Myocyte (in vitro differentiated cells): ENCODE results near the gene MGAT1. TPM values are rescaled to one million over a fixed set of nuclear protein-coding genes. Genes with fewer than 3 reads are reported as not detected.
"Not testable (repeated sequence)": the region's sequence is repeated elsewhere in the genome, so short reads cannot be mapped to it uniquely, and the experiment has no call there.

ENCODE experiments used
- DNase-seq: peaks from one replicate; pipeline ENCODE4 v3.0.0-alpha.2; 2012; ENCODE audit warnings: low read depth
- polyA plus RNA-seq: library from polyadenylated mRNA; unstranded; fragments of >200 nt; gene quantifications from one replicate; pipeline ENCODE4 v1.2.1, GENCODE V29; 2012; ENCODE audit warnings: missing spikeins
- total RNA-seq: library from RNA; depleted of rRNA; stranded (reverse); fragments of >200 nt; gene quantifications from 2 replicates; pipeline ENCODE4 v1.2.3, GENCODE V29; 2014

The MGAT1 gene
- total RNA-seq: 120 and 152 TPM in 2 replicates
- 118 TPM for polyA plus RNA-seq

DNA sequence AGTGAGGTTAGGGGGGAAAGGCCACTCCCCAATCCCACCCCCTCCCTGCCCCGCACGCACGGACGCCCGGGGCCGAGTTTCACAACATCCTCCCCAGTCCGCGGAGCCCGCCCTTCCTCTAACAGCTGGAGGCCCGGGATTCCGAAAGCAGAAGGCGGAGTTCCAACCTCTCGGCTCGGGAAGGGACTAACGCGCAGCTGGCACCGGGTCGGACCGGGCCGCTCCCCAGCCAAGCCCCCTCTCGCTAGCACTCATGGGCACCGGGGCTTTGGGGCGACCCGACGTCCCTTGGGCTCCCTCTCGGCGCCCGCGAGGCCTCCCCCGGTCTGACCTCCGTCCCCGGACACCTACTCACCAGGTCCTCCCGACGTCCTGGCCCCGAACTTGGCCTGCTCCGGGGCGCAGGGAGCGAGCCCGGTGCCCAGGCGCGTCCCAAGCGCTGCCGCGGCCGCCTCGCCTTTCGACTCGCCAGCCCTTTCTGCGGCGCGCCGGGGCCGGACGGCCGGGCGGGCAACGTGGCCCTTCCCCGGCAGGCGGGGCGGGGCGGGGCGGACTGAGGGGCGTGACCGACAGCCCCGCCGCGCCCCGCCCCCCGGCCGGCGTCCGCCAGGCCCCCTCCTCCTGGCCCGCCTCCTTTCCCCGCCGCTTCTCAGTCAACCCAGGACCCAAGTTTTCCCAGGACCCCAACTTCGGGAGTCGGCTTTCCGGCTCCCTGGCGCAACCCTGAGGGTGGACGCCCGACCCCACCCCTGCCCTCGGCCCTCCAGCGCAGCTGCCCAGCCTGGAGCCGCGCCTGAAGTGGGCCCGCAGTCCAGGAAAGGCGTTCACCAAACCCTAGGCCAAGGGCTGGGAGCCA, at the start of gene MGAT1:
MGAT1 (minus strand) TSS at position 482 of the 856 bp plus-strand sequence. CDS start 9,835 bp downstream, outside the sequence.
- peak; percentile 84 for DNase-seq

DNA sequence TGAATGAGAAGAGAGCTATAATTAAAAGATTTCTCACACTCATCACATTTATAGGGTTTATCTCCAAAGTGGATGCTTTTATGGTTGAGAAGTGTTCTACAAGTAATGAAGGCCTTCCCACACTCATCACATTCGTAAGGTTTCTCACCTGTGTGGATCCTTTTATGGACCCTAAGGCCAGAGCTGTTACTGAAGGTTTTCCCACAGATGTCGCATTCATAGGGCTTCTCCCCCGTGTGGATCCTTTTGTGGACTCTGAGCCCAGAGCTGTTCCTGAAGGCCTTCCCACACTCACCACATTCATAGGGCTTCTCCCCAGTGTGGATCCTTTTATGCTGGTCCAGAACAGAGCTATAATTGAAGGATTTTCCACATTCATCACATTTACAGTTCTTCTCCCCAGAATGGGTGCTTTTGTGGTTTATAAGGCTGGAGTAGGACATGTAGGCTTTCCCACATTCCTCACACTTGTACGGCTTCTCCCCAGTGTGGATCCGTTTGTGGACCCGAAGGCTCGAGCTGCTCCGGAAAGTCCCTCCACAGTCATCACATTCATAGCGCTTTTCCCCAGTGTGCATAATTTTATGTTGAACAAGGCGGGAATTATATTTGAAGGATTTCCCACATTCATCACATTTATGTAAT, 48.0 kb upstream of the MGAT1 start:
- no peak for DNase-seq

DNA sequence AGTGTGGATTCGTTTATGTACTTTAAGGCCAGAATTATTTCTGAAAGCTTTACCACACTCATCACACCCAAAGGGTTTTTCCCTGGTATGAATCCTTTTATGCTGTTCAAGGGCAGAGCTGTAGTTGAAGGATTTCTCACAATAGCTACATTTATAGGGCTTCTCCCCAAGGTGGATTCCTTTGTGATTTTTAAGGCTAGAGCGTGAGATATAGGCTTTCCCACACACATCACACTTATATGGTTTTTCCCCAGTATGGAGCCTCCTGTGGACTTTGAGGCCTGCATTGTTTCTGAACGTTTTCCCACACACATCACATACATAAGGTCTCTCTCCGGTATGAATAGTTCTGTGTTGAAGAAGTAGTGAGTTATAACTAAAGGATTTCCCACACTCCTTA, 47.2 kb upstream of the MGAT1 start:
- DNase-seq: no peak

DNA sequence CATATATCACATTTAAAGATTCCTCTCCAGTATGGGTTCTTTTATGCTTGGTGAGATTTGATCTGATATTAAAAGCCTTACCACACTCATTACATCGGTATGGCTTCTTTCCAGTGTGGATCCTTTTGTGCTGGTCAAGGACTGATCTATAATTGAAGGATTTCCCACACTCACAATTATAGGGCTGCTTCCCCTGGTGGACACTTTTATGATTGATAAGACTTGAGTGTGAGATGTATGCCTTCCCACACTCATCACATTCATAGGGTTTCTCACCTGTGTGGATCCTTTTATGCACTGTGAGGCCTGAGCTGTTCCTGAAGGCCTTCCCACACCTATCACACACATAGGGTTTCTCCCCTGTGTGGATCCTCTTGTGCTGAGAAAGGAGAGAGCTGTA, 46.3 kb upstream of the MGAT1 start:
- DNase-seq: no peak

DNA sequence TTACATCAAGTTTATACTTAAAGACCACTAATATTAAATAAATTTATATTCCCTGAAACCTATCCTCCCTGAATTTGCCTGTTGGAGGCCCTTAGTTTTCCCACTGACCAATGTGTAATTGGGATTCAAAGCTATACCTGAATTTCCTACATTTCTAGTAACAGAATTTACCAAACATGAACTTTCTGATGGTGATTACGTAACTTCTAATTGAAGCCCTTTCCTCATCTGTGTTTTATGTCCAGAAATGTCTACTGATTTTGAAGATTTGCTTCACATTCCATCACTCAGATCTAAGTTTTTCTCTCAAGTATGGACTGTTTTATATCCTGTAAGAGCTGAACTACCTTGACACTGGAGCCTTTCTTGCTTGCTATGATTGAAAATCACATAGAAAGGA, 45.7 kb upstream of the MGAT1 start:
- no peak for DNase-seq

DNA sequence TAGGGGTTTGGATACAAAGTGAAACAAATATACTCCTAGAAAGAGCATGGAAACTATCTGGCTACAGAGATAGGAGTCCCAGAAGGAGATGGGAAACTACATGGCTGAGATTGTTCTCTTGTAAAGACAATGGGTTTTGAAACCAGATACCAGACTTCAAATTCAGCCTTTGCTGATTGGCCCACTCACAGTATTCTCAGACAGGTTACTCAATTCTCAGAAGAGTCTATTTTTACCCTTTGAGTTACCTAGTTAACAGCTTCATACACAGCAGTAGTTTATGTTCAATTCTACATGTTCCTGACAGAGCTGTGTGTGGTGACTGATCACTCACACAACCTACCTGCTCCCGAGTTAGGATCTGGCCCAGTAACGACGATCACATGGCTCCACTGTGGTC, 44.4 kb upstream of the MGAT1 start:
- DNase-seq: no peak

DNA sequence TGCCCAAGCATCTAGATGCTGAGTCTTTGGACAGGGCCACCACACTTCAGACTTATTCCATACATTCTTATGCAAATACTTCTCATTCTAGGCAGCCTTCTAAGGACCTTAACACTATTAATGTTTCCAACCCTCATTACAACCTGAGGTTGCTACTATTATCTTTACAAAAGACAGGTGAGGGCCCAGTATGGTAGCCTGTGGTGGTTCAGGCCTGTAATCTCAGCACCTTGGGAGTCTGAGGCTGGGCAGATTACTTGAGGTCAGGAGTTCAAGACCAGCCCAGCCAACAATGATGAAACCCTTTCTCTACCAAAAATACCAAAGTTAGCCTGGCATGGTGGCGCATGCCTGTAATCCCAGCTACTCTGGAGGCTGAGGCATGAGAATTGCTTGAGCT, 42.3 kb upstream of the MGAT1 start:
- no peak for DNase-seq

DNA sequence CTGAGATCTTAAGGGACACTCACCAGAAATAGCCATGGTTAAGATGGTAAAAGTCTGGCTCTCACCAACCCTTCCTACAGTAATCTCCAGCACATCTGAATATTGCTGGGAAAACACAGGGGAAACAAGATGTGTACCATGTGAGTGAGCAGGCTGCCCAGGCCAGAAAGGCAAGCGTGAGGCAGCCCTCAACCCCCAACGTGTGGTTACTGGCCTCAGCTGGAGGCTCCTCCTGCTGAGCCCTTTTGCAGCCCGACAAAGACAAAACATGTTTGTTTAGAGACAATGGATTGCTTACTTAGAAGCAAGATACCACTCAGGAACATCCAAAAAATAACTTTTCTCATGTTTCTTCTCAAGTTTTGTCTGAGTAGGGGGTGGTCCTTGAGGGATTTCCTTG, 41.8 kb upstream of the MGAT1 start:
- DNase-seq: no peak

DNA sequence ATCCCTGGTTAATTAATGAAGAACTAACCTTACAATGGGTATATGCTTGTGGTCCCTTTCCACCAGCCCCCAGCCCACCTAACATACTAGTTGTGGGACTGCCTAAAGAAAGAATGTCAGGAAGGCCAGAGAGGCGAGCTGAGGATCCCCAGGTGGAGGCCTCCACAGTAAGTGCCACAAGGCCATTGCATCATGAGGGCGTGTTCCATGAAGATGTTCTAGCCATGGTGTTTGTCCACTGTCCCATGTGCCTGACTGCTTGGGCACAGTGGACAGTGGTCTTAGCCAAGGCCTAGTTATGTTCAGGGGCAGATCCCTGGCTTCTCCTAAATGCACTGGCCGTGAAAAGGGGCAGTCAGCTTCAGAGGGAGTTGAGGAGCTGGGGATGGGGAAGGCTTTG, 37.3 kb upstream of the MGAT1 start:
- DNase-seq: no peak

DNA sequence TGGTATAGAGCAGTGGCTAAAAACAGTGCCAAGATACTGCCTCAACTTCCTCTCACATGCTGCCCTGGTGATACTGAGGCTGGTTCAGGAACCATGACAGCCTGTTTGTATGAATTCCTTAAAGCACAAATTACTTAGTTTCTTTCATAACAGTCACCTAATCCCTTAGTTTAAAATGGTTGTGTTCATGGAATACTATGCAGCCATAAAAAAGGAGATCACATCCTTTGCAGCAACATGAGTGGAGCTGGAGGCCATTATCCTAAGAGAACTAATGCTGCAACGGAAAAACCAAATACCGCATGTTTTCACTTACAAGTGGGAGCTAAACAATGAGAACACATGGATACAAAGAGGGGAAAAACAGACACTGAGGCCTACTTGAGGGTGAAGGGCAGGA, 36.6 kb upstream of the MGAT1 start:
- no peak for DNase-seq

DNA sequence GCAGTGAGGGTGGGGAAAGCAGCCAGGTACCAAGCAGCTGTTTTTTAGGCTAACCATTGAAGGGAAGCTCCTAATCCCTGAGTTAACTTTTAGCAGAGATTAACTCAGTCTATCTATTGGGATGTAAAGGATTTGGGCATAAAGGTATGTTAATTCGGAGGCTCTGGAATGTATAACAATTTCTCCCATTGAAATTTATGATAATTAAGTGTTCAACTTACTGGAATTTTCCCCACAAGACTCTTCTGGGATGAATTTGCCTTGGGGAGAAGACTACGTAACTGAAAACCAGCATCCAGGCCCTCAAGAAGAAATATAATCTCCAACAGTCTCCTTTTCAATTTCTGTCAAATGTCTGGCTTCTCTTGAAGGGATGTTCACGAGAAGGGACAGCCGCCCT, 34.9 kb upstream of the MGAT1 start:
- DNase-seq: no peak

DNA sequence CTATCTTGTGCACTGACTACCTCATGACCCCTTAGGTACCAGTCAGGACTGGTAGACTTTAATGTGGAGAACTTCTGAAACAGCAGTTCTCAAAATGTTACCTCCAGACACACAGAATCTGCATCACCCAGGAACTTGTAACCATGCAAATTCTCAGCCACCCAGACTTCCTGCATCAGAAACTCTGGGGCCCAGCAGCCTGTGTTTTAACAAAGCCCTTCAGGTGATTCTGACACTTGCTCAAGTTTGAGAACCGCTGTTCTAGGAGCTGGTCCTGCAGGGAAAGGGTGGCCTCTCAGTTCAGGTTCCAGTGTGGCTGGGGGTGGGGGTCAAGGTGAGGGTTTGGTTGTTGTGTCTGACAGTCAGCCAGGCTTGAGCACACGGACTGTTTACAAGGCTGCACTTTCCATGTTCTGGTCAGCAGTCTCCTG, 30.0 kb upstream of the MGAT1 start:
- no peak for DNase-seq

DNA sequence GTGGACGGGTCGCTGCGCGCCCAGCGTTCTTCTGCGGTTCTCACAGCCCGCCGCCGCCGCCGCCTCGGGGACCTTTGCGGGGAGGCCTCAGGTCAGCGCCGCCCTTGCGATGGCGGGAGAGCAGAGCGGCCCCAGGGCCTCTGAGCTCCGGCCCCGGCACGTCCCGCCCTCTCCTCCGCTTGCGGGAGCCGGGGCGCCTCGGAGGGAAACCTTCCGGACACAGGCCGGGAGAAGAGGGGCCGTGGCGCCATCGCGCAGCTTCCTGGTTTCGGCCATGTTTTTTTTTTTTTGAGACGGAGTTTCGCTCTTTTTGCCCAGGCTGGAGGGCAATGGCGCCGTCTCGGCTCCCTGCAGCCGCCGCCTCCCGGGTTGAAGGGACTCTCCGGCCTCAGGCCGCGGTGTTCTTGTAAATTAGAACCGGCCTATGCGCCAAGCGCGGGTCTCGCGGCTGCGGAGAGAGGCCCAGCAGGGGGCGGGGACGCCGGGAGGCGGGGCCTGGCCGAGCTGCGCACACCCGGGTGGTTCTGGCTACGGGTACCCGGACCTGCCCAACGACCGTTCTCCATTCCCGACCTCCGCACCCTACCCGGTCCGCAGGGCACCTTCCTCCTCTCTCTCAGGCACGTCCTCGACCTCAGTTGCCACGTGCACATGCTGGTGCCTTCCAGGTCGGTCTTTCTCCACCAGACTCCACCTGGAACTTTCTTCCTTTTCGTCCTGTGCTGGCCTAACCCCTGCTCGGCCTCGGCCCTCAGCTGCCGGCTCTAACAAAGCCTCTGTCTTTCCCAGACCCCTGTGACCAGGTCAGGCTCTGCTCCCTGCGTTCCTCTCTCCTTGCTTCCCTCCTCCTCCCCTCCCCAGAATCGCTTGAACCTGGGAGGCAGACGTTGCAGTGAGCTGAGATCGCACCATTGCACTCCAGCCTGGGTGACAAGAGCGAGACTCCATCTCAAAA, 28.8 kb upstream of the MGAT1 start:
- DNase-seq: peak; percentile 80

DNA sequence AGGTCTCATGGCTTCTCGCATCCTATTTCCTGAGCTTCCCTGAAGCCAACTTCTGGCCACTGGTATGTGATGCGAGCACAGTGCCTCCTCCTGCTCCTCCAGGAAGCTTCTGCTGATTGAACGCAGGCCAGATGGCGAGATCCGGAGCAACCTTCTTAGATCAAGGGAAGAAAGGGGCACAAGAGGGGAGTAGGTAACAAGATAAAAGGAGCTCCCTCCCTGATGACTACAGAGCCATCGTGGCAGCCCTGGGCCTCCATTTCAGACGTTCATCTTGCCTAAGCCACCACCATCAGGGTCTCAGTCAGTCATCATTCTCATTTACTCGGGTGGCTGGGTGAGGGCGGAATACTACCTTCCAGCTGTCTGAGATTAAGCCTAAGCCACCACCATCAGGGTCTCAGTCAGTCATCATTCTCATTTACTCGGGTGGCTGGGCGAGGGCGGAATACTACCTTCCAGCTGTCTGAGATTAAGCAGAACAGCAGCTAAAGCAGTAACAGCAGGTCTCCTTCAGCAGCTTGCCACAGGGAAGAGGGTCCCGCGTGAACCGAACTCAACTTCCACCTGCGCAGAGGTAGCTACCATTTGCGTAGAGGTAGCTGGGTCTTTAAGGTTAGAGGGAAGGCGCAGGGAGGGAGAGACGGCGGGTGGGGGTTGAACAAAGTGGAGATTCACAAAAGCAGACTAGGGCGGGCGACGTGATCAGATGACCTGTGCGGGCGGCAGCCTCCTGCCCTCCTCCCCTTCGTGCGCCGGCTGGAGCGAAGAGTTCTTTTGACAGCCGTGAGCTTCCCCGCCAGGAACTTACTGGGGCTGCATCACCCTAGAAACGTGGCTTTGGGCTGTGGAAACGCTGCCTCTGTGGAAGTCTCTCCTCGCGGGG, 27.9 kb upstream of the MGAT1 start:
- DNase-seq: peak; percentile 44

DNA sequence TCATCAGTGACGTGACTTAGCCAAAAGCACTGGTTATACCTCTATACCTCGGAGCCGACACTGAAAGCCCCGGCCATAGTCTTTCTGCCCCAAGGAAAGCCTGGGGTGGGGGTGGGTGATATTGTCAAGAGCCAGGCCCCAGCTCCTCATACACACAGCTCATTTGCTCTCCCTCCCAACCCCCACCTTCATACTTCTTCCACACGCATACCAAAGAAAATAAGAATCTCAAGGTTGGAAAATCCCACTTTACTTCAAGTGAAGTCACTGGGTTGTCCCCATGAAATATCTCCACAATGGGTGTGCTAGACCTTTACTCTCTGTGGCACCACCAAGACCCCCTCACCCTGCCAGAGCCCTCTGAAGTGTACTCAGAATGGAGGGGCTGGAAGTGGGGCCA, 27.1 kb upstream of the MGAT1 start:
- no peak for DNase-seq

DNA sequence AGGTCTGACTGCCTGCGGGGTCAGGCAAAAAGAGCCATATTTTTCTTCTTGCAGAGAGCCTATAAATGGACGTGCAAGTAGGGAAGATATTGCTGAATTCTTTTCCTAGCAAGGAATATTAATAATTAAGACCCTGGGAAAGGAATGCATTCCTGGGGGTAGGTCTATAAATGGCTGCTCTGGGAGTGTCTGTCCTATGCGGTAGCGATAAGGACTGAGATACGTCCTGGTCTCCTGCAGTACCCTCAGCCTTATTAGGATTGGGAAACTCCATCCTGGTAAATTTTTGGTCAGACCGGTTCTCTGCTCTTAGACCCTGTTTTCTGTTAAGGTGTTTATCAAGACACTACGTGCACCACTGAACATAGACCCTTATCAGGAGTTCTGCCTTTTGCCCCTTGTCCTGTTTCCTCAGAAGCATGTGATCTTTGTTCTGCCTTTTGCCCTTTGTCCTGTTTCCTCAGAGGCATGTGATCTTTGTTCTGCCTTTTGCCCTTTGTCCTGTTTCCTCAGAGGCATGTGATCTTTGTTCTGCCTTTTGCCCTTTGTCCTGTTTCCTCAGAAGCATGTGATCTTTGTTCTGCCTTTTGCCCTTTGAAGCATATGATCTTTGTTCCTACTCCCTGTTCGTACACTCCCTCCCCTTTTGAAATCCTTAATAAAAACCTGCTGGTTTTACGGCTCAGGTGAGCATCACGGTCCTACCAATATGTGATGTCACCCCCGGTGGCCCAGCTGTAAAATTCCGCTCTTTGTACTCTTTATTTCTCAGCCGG, 26.3 kb upstream of the MGAT1 start:
- not testable (repeated sequence) for DNase-seq

DNA sequence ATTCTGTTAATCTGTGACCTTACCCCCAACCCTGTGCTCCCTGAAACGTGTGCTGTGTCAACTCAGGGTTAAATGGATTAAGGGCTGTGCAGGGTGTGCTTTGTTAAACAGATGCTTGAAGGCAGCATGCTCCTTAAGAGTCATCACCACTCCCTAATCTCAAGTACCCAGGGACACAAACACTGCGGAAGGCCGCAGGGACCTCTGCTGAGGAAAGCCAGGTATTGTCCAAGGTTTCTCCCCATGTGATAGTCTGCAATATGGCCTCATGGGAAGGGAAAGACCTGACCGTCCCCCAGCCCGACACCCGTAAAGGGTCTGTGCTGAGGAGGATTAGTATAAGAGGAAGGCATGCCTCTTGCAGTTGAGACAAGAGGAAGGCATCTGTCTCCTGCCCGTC, 24.8 kb upstream of the MGAT1 start:
- DNase-seq: not testable (repeated sequence)

DNA sequence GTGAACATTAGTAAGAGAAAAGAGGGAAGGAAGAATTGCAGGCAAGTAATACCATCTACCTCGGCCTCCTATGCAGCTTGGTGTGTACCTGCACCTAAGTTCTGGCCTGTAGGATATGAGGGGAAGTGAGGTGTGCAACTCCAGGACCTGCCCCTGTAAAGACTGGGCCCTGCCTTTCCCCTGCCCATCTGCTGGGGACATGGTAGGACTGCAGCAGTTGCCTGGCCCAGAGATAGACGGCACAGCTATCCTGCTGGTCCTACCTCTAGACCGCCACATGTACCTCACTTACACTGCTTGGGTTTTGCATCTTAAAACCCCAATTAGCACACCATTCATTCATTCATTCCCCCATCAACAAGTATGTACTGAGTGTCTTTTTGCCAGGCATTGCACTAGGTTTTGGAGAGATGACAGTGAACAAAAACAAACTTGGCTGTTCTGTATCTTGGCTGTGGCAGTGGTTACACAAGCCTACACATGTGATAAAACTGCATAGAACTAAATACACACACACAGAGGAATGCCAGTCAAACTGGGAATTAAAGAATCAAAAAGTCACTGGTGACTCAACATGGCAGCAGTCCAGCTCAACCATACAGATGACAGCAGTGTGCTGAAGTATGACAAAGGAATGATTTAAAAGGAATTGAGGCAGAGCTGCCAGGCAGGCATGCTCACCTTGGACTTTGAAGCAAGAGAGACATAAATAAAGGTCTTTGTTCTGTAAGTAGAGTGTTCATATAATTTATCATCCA, 23.3 kb upstream of the MGAT1 start:
- DNase-seq: peak; percentile 56
